Adrenal gland (tissue), 5 donors: ENCODE data around the gene LAG3.

ENCODE experiments used
- CTCF ChIP-seq, 6 experiments: fragments of 450-650 bp in 4 of 6; fragments of 200-600 bp in 2 of 6; sonication (generic) in 1 of 6; IDR thresholded peaks; 1 replicate in 5 of 6; 2 replicates in 1 of 6; pipeline versions ENCODE4 v1.5.1 to v1.8.0; 2016 to 2021; ENCODE audit warnings: antibody characterized with exemption in 6 of 6, mild to moderate bottlenecking in 2 of 6, moderate library complexity in 1 of 6
- POLR2A ChIP-seq, 2 donors: fragments of 450-650 bp; IDR thresholded peaks; one replicate each; pipeline ENCODE4 v1.6.1; 2017; ENCODE audit warnings: antibody characterized with exemption in 2 of 2, mild to moderate bottlenecking in 2 of 2, moderate library complexity in 1 of 2
- donor health status: DM: no; HTN: no; CAD: no.

GRCh38 chr12:6817662-6818157 is 45.4 kb downstream of the LAG3 start:
- TF ChIP-seq CTCF (IDR thresholded peaks at IDR 0.05) = no peak
- TF ChIP-seq POLR2A (IDR thresholded peaks at IDR 0.05) = no peak
